GM12878 (cell line): ENCODE results near the gene PPAN. TPM values are rescaled to one million over a fixed set of nuclear protein-coding genes. Genes with fewer than 3 reads are reported as not detected.

Experiments used
- ATAC-seq: fragments of 200-7000 bp; cut with Tn5 transposase; 3 replicates; pipeline ENCODE4 v1.9.1; 2020; ENCODE audit warnings: mild to moderate bottlenecking, moderate library complexity
- BruUV-seq: library from RNA; stranded (reverse); fragments of 400-500 nt; replicated peaks from 2 replicates; lab custom pipeline; 2021; lab: Mats Ljungman, UMichigan
- CTCF ChIA-PET: fragments of 300-600 bp; sonication (Branson Sonifier 250); formaldehyde crosslinking; extraction: SDS; loops from one replicate; lab custom pipeline; 2021; ENCODE audit warnings: inconsistent platforms; lab: Yijun Ruan, JAX
- POLR2A ChIA-PET: fragments of 350-600 bp; formaldehyde crosslinking; extraction: SDS; loops from one replicate; lab custom pipeline; 2021; ENCODE audit warnings: inconsistent platforms; lab: Charles Lee
- RAD21 ChIA-PET: fragments of 300-600 bp; sonication (Branson Sonifier 250); formaldehyde crosslinking; loops from one replicate; lab custom pipeline; 2023; ENCODE audit warnings: antibody characterized with exemption; ENCODE audit not compliant: unreplicated experiment; lab: Charles Lee
- SMC1A ChIA-PET: fragments of 300-600 bp; sonication (Branson Sonifier 250); formaldehyde crosslinking; loops from one replicate; lab custom pipeline; 2023; ENCODE audit not compliant: unreplicated experiment, uncharacterized antibody; lab: Charles Lee
- DNase-seq: peaks from one replicate; pipeline ENCODE4 v3.0.0-alpha.2; 2011; ENCODE audit warnings: low read depth, low spot score
- FAIRE-seq: peaks from 3 replicates; lab custom pipeline; 2011; peaks lifted over from hg19 to GRCh38; lab: Jason Lieb, UNC
- H2AFZ ChIP-seq: 2 replicates; pipeline ENCODE4 v1.6.0; 2011; ENCODE audit warnings: low read depth, low read length, control low read depth; ENCODE audit not compliant: control insufficient read depth
- H3K27ac ChIP-seq: 2 replicates; pipeline ENCODE4 v1.5.1; 2011; ENCODE audit warnings: control low read depth; ENCODE audit not compliant: control insufficient read depth, insufficient read depth
- H3K27me3 ChIP-seq, 2 experiments: replicated peaks in 1 of 2; 2 replicates each; pipeline versions ENCODE4 v1.6.0 to v1.6.1; 2011; ENCODE audit warnings: low read length in 1 of 2; ENCODE audit not compliant: control insufficient read depth in 2 of 2, insufficient read depth in 2 of 2
- H3K36me3 ChIP-seq, 2 experiments: 2 replicates each; pipeline ENCODE4 v1.5.1; 2011; ENCODE audit warnings: low read length in 1 of 2; ENCODE audit not compliant: control insufficient read depth in 2 of 2, insufficient read depth in 2 of 2
- H3K4me1 ChIP-seq: 2 replicates; pipeline ENCODE4 v1.6.1; 2011; ENCODE audit warnings: mild to moderate bottlenecking, low read length, moderate library complexity, mixed read lengths; ENCODE audit not compliant: control insufficient read depth, insufficient read depth
- H3K4me2 ChIP-seq: 2 replicates; pipeline ENCODE4 v1.6.0; 2011; ENCODE audit warnings: control low read depth; ENCODE audit not compliant: control insufficient read depth, insufficient read depth
- H3K4me3 ChIP-seq: fragments of 200-600 bp; sonication (generic); 2 replicates; pipeline ENCODE4 v1.5.1; 2016
- H3K79me2 ChIP-seq: 2 replicates; pipeline ENCODE4 v1.6.0; 2011; ENCODE audit warnings: low read length; ENCODE audit not compliant: control insufficient read depth, insufficient read depth
- H3K9ac ChIP-seq: 2 replicates; pipeline ENCODE4 v1.8.0; 2011; ENCODE audit warnings: low read length, control low read depth, mixed read lengths; ENCODE audit not compliant: control insufficient read depth, insufficient read depth
- H3K9me3 ChIP-seq: replicated peaks from 3 replicates; pipeline ENCODE4 v1.5.1; 2011; ENCODE audit warnings: mild to moderate bottlenecking, low read length; ENCODE audit not compliant: control insufficient read depth, insufficient read depth
- H4K20me1 ChIP-seq: 2 replicates; pipeline ENCODE4 v1.6.0; 2011; ENCODE audit not compliant: control insufficient read depth, insufficient read depth
- E2F4 ChIP-seq: IDR thresholded peaks from 2 replicates; pipeline ENCODE4 v1.6.1; 2012; ENCODE audit warnings: low read depth, low read length, improper control_type of control experiment
- MLLT1 ChIP-seq: fragments of 450-650 bp; IDR thresholded peaks from 2 replicates; pipeline ENCODE4 v1.6.1; 2016; ENCODE audit warnings: mild to moderate bottlenecking
- POLR2A ChIP-seq: IDR thresholded peaks from 2 replicates; pipeline ENCODE4 v1.6.1; 2011; ENCODE audit warnings: low read depth, mild to moderate bottlenecking, low read length
- POLR2AphosphoS2 ChIP-seq: IDR thresholded peaks from 2 replicates; pipeline ENCODE4 v1.6.1; 2011; ENCODE audit warnings: low read depth, mild to moderate bottlenecking, low read length, improper control_type of control experiment, moderate library complexity
- WGBS: methylation state at CpG from one replicate; pipeline ENCODE4 v1.1.6; 2016; ENCODE audit warnings: low lambda C conversion rate; ENCODE audit not compliant: insufficient replicate concordance, insufficient coverage; ENCODE audit errors: missing lambda C conversion rate; 5-methylcytosine and 5-hydroxymethylcytosine counted together
- in situ Hi-C: fragments of 300-500 bp; cut with MboI; formaldehyde crosslinking; loops from 9 replicates; pipeline ENCODE4 v1.14.3; 2018; ENCODE audit warnings: mixed read lengths
- intact Hi-C: fragments of 100-400 bp; cut with micrococcal nuclease; formaldehyde crosslinking; loops from one replicate; pipeline ENCODE4 v1.14.2; 2022; ENCODE audit not compliant: unreplicated experiment
- polyA plus RNA-seq, 11 experiments: library from polyadenylated mRNA; depleted of rRNA in 4 of 11; unstranded in 6 of 11; stranded (reverse) in 5 of 11; fragments of >200 nt; fragmentation: Nextera tagmentation in 4 of 11; fragmentation: Illumina TruSeq in 1 of 11; extraction: Ambion mirVana in 4 of 11; extraction: Trizol in 1 of 11; gene quantifications; 1 replicate in 1 of 11; 2 replicates in 10 of 11; pipeline versions ENCODE4 v1.2.1 to v1.2.3, GENCODE V29; 2011 to 2016; ENCODE audit warnings: inconsistent platforms in 2 of 11, missing spikeins in 2 of 11, low read depth in 1 of 11
- total RNA-seq, 4 experiments: library from RNA; depleted of rRNA in 3 of 4; stranded (reverse); fragments of >200 nt in 3 of 4; fragmentation: Illumina TruSeq in 1 of 4; extraction: Trizol in 1 of 4; gene quantifications; 2 replicates each; pipeline versions ENCODE4 v1.2.1 to v1.2.3, GENCODE V29; 2013 to 2021

The PPAN gene
- total and polyA plus RNA-seq, 10 of the 15 experiments (the other 5 are each of a cell fraction or from before 2014, with no cell fraction given), result 2.1 to 171 (median 108) TPM

- Histone ChIP-seq H3K79me2 (peaks cover 61% of the 10 kb centered on the region), H2AFZ (no peak overlapping the region), H3K9ac (no peak overlapping the region; the same call in 1 of the 2 replicates), H4K20me1 (no peaks in the 10 kb centered on the region), H3K27me3 (no peaks in the 10 kb centered on the region), H3K9me3 (no peaks in the 10 kb centered on the region), H3K36me3 (peaks cover 18 to 45% of the 10 kb centered on the region in 2 experiments; a peak in 3 of 4 replicates), H3K4me3 (peak overlapping the region; percentile 51; the same call in 1 of the 2 replicates), H3K4me1 (peaks cover 50% of the 10 kb centered on the region), H3K27ac (peak overlapping the region; percentile 62), H3K4me2 (peak overlapping the region; percentile 28)
- BruUV-seq, result no TSS peak
- DNase-seq (no peak), FAIRE-seq (no peak), ATAC-seq (no peak)
- RAD21 ChIA-PET, result interaction anchor here (1.7 to 8.6 kb wide), 2 partner anchors 10 to 83 kb away, joined by 3 to 166 read pairs; partner anchors contain the start of gene ANGPTL6
- TF ChIP-seq MLLT1 (0 out of 2 replicates have a peak, but pooled peaks have one; percentile 71), POLR2AphosphoS2 (0 out of 2 replicates have a peak, but pooled peaks have one; percentile 27), POLR2A (peak; percentile 57), E2F4 (no peak)
- intact Hi-C loops (loop anchor here (5.0 kb wide), 1 partner anchor 83 kb away; no protein-coding TSS in a partner anchor), in situ Hi-C loops (no loop called here)
- WGBS, result 86% methylated on average over 44 of the region's 44 CpGs
- SMC1A ChIA-PET, result interaction anchor here (11.4 kb wide), 1 partner anchor 10 kb away, joined by 150 read pairs; the partner anchor contains the start of gene ANGPTL6
- POLR2A ChIA-PET, result interaction anchor here (0.9 to 5.4 kb wide), 4 partner anchors 8 to 179 kb away, joined by 3 to 58 read pairs (median 4); partner anchors contain the start of gene ANGPTL6
- CTCF ChIA-PET, result interaction anchor here (2.0 to 9.8 kb wide), 3 partner anchors 10 to 179 kb away, joined by 8 to 171 read pairs (median 24); partner anchors contain the start of gene ANGPTL6
These were observed 4.2 kb downstream of the PPAN start for GRCh38 chr19:10110076-10110971.
